Measurements from ENCODE around the gene BRMS1.
"Not testable (repeated sequence)": the region's sequence is repeated elsewhere in the genome, so short reads cannot be mapped to it uniquely, and the experiment has no call there.

Gene BRMS1, protein sequence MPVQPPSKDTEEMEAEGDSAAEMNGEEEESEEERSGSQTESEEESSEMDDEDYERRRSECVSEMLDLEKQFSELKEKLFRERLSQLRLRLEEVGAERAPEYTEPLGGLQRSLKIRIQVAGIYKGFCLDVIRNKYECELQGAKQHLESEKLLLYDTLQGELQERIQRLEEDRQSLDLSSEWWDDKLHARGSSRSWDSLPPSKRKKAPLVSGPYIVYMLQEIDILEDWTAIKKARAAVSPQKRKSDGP

DNA sequence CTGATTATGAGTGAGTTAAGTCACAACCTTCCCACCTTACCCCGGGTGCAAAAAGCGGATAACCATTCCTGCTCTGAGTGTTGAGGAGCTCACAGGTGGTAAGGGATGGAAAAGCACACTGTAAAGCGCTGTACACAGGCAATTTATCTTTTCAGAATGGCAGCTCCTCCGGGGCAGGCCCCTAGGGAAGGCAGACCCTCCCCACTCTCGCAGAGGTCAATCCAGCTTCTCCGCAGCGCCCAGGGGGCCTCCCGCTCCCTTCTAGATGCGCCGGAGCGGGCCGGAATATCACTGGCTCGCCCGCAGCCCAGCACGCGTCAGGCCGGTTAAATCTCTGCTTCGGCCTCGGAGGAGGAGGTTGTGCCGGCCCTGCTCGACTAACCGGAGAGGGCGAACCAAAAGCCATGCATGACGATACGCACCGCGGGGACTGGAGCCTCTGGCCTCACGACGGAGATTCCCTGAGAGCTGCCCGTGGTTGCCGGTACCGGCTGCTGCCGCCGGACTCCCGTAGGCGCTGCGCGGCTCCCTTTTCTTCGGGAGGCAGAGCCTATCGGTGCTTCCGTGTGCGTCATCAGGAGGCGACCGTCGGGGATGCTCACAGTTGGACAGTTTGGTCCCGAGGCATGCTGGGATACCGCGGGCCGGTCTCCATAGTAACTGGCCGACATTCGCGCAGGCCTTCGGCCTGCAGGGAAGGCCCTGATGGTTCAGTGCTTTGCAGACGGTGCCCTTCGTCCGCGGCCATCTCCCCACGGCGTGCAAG, at the start of gene BRMS1:
Gene BRMS1 (minus strand): TSS at position 555 of the 766 bp plus-strand sequence. CDS start 2,870 bp downstream, outside the sequence.
- peak; percentile 96 for DNase-seq (ENCODE audit: low spot score)

- no peak for DNase-seq (ENCODE audit: low spot score)
Measured at GRCh38 chr11:66393954-66394353, 49.0 kb upstream of the BRMS1 start.

DNA sequence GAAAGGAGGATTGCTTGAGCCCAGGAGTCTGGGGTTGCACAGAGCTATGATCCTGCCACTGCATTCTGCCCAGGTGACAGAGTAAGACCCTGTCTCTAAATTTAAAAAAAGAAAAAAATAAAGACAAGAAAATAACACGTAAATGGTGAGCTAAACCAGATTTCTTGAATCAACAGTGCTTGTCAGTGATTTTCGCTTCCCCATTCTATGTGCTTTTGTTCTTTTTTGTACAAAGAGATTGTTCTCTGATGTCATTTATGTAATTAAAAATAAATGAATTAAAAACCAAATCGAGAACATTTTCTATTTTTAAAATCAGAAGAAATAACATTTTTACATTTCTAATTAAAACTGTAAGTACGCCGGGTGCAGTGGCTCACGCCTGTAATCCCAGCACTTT, 46.4 kb upstream of the BRMS1 start:
- DNase-seq (ENCODE audit: low spot score), result no peak

GRCh38 chr11:66388780-66389386, 44.0 kb upstream of the BRMS1 start:
- DNase-seq (ENCODE audit: low spot score), result peak; percentile 66

- DNase-seq (ENCODE audit: low spot score), result peak; percentile 69
Measured at GRCh38 chr11:66386171-66387069, 41.5 kb upstream of the BRMS1 start.

DNA sequence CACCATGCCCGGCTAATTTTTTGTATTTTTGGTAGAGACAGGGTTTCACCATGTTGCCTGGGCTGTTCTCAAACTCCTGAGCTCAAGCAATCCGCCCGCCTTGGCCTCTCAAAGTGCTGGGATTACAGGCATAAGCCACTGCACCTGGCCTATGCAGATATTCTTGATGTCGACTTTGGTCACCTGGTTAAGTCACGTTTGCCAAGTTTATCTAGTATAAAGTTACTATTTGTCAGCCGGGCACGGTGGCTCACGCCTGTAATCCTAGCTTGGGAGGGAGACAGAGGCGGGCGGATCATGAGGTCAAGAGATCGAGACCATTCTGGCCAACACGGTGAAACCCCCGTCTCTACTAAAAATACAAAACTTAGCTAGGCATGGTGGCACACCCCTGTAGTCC, 39.4 kb upstream of the BRMS1 start:
- DNase-seq (ENCODE audit: low spot score), result not testable (repeated sequence)

DNA sequence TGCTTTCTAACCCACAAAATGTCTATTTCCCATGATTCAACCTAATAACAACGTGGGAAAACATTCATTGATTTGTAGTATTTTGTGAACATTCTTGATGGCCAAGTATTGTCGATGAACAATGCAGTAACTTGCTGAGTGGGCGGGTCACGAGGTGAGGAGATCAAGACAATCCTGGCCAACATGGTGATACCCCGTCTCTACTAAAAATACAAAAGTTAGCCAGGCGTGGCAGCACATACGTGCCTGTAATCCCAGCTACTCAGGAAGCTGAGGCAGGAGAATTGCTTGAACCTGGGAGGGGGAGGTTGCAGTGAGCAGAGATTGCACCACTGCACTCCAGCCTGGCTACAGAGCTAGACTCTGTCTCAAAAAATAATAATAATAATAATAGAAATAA, 35.4 kb upstream of the BRMS1 start:
- not testable (repeated sequence) for DNase-seq (ENCODE audit: low spot score)

- DNase-seq (ENCODE audit: low spot score), result not testable (repeated sequence)
Measured at GRCh38 chr11:66373690-66374287, 28.9 kb upstream of the BRMS1 start.

- DNase-seq (ENCODE audit: low spot score), result no peak
Measured at GRCh38 chr11:66373265-66373664, 28.4 kb upstream of the BRMS1 start.

DNA sequence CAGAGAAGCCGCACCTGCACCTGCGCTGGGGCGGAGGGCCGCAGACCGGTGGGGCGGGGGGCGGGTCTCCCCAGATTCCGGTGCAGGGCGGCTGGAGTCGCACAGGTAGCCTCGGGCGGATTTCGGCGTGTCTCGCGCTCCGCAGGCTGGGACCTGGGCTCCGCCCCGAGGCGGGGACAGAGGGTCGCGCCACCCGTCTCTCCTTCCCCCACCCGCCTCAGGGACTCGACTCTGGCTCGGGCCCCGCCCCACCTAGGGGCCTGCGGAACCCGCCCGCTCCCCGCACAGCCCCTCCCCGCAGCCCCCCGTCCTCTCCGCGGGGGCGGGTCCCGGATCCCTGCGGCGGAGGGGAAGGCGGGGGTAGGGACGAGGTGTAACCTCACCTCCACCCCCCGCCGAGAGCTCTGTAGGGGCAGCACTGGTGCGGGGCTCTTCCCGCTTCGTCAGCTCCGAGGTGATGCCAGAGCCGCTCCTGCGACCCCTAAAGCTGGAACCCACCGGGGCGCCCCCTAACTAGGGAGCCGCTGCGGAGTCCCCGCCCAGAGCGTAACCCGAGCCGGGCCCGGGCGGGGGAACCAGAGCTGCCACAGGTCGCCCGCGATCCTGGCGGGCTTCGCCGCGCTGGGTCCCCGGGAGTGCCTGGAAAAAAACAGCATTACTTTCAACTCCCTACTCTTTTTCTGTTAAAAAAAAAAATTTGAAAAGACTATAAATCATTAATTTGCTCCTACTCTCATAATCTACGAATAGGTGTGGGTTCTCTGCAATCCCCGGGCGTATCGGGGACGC, 26.9 kb upstream of the BRMS1 start, which contains the start of gene SLC29A2:
Gene SLC29A2 (minus strand): TSS at position 134 of the 789 bp plus-strand sequence. CDS start 169 bp downstream, outside the sequence.
- peak; percentile 17 for DNase-seq (ENCODE audit: low spot score)

DNA sequence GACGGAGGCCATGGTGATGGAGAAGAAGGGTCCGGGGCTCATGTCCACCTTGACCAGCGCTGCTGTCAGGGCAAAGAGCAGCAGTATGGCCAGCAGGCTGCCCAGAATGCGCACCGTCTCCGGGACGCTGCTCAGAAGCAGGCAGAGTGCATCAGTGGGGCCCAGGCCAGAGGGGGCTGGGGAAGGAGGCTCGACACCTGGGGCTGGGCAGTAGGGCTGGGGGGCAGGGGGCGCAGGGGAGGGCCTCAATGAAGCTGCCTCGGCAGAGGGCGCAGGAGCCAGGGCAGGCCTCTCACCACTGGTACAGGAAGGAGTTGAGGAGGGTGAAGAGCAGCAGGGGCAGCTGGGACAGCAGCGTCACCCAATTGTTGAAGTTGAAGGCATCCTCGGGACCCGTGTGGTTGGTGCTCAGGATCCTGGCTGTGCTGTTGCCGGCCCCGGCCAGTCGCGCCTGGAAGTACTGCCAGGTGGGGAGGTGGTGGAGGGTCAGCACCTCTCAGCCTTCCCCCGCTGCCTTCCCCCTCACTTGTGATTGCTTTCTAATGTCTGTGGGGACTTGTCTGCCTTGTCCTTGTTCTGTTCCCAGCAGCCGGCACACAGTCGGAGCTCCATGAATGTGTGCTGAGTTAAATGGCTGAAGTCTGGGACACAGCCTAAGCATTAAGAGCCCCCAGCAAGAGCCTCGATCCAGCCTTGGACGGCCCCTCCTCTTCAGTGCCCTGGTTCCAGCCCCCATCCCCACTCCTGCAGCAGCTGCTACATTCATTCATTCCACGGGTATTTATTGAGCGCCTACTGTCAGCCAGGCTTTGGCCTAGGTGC, 24.4 kb upstream of the BRMS1 start:
- DNase-seq (ENCODE audit: low spot score), result no peak

DNA sequence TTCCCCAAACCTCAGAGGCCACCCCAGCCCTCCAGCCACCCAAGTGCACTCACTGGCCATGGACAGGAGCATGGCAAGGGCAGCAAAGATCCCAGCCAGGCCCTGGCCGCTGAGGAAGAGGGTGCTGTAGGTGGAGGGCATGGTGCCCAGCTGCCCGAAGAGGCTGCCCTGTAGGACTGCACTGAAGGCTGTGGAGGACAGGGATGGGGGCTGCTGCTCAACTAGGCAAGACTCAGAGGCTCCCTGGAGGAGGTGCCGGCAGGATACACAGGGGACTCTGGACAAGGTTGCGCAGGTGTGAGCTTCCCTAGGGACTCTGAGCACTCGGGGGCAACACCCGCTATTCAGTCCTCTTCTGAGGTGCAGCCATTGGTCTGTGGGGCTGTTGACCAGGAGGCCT, 23.6 kb upstream of the BRMS1 start:
- no peak for DNase-seq (ENCODE audit: low spot score)

DNA sequence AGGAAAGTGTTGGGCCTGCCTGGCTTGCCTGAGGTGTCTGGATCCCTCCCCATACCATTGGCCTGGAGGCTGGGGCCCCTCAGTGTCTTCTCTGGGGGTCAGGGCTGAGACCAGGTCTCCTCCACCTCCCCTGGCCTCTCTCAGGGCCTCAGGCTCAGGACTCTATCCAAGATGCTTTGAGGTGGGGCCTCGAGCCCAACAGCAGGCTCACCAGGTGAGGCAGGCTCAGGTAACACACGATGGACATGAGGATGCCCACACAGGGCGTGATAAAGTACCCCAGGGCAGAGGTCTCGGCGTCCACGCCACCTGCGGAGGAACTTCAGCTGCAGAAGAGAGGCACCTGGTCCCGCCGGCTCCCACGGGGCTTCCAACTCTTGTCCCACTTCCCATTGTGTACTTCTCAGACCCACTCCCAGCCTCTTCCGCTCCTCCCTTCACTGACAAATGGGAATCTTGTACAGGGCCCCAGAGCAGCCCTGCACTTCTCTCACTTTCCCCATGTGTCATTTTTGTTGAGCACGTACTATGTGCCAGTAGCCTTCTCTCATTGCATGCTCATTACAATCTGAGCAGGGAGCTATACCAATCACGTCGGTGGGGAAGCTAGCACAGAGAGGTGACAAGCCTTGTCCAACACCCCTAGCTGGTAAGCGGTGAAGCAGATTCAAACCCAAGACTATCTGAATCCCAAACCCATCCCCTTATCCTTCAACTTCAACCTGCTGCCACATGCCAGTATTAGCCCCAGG, 22.8 kb upstream of the BRMS1 start:
- no peak for DNase-seq (ENCODE audit: low spot score)

GRCh38 chr11:66366844-66367477, 22.1 kb upstream of the BRMS1 start:
- no peak for DNase-seq (ENCODE audit: low spot score)

DNA sequence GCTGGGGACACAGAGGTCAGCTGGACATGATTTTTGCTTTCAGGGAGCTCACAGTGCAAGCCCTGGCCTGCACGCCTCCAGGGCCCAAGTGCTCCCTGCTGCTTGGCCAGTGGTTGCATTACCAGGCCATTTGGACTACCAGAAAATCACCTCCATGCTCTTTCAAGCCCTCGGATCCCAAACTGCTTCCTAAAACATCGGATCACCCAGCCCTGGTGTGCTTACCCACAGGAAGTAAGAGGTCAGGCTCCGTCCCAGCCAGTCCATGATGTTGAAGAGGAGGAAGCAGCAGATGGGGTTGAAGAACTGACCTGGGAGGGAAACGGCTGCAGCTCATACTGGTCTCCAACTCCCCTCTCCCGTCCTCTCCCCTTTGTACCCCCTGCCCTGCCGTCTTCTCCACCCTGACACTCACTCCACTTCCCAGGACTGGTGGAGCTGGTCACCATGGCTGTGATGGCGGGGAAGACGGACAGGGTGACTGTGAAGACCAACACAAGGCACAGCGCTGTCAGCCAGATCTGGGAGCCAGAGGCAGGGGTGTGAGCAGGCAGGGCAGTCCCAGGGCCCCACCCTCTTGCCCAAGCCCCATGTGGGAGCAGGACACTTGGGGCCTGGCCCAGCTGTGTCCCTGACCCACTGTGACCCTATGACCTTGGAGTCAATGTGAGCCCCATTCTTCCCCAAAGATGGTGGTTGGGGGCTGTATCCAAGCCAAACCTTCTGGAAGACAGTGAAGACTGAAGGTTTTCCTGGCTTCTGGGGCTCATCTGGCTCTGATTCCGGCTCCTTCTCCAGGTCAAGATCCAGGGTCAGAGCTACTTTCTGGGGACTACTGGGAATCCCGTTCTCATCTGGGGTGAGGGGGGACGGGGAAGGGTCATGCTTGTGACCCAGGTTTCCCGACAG, 21.1 kb upstream of the BRMS1 start:
- DNase-seq (ENCODE audit: low spot score), result no peak

- DNase-seq (ENCODE audit: low spot score), result no peak
Measured at GRCh38 chr11:66365166-66365565, 20.3 kb upstream of the BRMS1 start.

GRCh38 chr11:66363805-66364535, 19.1 kb upstream of the BRMS1 start:
- DNase-seq (ENCODE audit: low spot score), result no peak
